T follicular helper cell (primary cell): ENCODE data around the gene CEPT1.

Source experiments
- DNase-seq: peaks from one replicate; pipeline ENCODE4 v3.0.0-alpha.2; 2020; ENCODE audit warnings: low read depth

Gene CEPT1

DNA sequence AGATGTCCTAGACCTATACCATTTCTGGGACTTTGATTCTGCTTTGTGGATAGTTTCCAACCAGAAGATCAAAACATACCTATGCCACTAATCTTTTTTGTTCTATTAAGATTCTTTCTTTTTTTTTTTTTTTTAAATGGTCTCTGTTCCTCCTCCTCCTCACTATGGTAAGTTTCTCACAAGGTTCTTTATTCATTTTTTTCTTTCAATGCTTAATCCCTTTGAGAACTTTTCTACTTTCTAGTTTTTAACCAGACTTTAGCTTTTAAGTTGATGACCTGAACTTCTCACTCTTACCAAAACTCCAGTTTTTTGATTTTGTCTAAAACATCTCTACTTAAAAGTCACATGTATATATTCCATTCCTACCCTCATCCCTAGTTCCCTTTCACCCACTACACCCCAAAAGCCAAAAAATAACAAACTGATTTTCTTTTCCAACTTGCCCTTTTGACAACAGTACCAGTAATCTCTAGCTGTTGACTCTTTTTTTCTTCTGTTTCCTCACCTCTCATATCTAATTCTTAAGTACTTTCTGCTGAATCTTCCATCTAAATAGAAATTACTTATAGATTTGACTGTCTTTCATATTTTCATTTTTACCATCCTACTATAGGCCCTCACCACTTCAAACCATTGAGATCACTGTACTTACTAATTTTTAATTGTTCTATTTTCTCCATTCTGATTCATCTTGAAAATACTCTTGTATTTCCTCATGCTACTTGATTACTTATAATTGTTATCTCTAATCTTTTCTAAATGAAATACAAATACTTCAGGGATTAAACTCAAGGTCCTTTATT lies 6.1 kb downstream of the CEPT1 start:
- no peak for DNase-seq

GRCh38 chr1:111147948-111148347 lies 7.9 kb downstream of the CEPT1 start:
- no peak for DNase-seq

- no peak for DNase-seq
Observed at GRCh38 chr1:111148376-111148881, 8.4 kb downstream of the CEPT1 start.

- no peak for DNase-seq
Observed at GRCh38 chr1:111151838-111152237, 11.8 kb downstream of the CEPT1 start.

DNA sequence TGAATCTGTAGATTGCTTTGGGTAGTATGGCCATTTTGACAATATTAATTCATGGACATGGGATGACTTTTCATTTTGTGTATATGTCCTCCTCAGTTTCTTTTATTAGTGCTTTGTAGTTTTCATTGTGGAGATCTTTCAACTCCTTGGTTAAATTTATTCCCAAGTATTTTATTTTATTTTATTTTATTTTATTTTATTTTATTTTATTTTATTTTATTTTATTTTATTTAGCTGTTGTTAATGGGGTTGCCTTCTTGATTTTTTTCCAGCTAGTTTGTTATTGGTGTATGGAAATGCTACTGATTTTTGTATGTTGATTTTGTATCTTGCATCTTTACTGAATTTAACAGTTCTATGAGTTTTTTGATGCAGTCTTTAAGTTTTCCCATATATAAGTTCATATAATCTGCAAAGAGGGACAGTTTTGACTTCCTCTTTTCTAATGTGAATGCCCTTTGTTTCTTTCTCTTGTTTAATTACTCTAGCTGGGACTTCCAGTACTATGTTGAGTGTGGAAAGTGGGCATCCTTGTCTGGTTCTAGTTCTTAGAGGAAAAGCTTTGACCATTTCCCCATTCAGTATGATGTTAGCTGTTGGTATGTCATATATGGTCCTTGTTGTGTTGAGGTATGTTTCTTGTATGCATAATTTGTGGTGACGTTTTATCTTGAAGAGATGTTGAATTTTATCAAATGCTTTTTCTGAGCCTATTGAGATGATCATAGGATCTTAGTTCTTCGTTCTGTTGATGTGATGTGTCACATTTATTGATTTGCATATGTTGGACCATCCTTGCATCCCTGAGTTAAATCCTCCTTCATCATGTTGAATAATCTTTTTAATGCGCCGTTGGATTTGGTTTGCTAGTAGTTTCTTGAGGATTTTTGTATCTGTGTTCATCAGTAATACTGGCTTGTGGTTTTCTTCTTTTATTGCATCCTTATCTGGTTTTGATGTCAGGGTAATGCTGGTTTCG lies 14.3 kb downstream of the CEPT1 start:
- DNase-seq: no peak

DNA sequence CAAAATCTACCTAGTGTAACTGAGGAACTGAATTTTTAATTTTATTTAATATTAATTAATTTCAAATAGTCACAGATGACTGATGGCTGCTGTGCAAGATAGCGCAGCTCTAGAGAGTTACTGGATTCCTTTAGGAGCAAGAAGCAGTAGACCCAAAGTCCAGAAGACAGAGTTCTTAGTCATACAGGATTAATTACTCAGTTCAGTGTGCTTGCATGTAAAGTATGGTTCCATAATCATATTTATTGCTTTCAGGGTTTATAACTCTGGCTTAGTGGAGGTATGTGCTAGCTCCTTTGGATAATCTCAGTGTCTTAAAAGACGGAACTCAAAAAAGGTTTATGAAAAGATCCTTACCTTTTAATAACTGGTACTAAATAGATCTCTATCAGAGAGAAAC lies 17.4 kb downstream of the CEPT1 start:
- no peak for DNase-seq

DNA sequence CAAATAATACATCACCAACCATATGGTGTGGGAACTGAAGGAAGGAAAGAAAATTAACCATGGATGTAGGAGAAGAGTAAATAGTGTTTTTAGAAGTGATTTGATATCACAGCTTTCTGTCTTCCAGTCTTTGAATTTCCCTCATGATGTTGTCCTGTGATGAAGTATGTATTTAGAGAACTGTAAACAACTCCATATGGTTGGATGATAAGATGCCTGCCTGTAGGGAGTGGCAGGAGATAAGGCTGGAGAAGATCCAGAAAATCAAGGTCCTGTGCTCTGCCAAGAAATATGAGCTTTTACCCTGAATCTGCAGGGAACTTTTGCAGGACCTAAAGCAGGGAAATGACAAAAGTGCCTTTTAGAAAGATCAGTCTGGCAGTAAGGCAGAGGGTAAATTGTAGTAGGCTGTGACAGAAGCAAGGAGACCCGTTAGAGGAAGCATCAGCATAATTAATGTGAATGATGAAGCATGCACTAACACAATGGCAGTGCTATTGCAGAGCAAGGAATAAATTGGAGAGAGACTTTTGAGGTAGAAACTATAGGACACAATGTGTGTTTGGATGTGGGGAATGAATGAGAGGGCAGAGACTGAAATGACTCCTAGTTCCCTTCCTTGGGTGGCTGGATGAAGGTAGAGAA lies 21.9 kb downstream of the CEPT1 start:
- no peak for DNase-seq

DNA sequence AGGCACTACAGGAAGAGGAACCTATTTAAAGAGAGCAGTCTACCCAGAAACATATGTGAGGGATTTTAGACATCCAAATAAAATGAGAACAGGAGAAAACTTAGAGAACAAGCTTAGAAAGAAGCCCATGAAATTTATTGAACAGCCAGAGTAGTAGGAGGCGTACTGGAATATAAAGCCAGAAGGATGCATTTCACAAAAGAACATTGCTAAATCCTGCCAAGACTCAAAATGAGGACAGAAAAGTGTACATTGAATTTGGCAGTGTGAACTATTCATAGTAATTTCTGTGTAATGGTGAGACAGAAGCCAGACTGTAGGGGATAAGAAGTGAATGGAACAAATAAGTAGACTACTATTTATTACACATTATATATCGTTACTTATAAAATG lies 22.5 kb downstream of the CEPT1 start:
- DNase-seq: no peak

DNA sequence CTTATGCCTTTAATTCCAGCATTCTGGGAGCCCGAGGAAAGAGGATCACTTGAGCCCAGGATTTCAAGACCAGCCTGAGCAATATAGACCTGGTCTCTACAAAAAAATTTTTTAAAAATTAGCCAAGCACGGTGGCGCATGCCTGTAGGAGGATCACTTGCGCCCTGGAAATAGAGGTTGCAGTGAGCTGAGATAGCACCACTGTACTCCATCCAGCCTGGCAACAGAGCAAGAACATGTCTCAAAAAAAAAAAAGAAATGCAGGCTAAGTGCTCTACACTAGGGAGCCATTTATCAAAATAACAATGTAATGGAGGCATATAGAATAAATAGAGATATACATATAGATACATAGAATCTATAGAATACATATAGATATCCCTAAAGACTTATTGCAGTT lies 23.3 kb downstream of the CEPT1 start:
- DNase-seq: no peak

DNA sequence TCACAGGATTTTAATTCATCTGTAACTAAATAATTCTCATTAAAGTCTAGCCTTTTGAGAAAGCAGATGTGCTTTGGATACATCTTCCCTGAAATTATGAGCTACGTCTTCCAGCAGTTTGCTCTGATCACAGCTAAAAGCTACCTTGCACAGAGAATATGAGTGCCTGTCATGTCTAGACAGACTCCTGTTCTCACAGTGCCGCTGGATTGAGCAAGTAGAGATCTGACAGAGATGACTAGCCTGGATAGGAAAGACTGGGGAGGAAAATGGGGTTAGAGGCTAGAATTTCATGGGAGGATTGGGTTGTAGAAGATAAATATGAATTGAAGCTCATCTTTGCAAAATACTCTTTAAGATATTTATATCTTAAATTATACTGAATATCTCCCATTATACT lies 24.1 kb downstream of the CEPT1 start:
- DNase-seq: no peak

- no peak for DNase-seq
Observed at GRCh38 chr1:111172463-111172862, 32.4 kb downstream of the CEPT1 start.

GRCh38 chr1:111174070-111174469 lies 34.0 kb downstream of the CEPT1 start:
- DNase-seq: no peak

DNA sequence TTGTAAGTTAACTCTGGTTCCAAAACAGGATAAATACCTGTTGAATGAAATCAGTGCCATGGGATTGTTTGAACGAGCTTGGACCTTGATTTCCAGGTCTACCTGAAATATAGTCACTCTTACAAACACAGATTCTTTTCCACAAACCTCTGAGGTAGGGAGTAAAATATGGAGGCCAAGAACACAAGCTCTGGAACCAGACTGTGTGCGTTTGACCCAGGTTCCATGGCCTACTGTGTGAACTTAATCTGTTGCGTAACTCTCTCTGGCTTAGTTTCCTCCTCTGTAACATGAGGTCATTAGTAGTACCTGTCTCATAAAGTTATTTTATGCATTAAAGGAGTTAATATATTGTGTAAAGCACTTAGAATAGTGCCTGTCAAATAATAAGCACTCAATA lies 35.3 kb downstream of the CEPT1 start:
- DNase-seq: no peak

- no peak for DNase-seq
Observed at GRCh38 chr1:111176678-111177077, 36.7 kb downstream of the CEPT1 start.

DNA sequence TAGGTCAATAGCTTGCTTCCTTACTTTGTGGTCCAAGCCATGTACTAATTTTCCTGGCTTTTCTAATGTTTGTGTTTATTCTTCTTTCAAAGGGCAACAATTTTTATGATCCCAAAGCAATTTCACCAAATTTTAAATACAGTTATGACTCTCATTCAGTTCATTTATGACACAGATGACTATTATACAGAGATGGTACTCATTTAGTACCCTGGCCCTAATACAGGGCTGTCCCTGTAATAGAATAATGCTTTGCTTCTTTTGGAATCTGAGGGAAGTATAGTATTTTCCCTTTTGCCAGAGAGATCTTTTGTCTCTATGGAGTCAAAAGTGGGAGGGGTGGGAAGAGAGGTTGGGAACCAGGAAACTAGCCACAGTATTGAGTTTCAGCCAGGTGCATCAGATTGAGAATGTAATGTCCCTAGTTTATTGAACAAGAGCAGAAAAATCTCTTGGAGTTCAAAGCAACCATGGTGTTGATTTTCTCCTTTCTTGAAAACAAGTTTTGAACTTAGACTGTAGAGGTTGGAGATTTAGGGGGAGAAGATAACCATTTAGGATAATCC lies 40.0 kb downstream of the CEPT1 start:
- DNase-seq: no peak

DNA sequence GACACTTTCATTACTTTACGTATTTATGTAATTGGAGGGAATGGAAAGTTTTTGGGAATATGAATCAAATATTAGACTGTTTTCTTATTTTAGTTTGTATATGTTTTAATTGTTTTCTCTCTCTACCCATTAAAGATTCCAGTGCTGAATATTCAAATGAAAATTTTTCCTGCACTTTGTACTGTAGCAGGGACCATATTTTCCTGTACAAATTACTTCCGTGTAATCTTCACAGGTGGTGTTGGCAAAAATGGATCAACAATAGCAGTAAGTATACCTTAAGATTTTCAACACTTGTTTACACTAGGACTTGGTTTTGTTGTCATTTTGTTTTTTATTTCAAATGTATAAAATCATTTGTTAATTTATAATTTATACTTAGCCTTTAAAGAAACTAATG lies 42.0 kb downstream of the CEPT1 start:
- DNase-seq: no peak

DNA sequence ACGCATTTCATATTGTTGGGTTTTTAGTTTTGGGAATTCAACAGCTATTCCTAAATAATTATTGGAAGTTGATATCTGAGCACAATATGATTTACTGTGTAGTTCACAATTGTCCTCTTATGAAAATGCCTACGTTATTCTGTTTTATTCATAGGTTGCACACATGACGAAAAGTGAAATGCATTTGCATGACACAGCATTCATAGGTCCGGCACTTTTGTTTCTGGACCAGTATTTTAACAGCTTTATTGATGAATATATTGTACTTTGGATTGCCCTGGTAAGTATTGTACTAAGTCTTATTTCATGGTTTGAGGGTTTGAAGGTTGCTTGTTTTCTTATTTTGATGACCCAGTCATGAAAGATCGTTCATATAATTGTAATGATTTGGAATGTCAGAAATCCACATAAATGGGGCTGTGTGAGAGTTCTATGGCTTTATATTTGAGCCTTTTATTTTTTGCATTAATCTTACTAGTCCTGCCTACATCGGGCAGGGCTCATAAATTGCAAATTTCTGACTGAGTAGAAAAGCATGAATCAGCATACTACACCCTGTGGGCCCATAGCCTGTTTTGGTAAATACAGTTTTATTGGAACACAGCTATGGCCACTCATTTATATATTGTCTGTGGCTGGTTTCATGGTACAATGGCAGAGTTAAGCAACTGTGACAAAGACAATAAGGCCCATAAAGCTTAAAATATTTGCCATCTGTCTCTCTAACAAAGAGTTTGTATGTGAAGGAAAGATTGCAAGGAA lies 43.5 kb downstream of the CEPT1 start:
- no peak for DNase-seq

- DNase-seq: no peak
Observed at GRCh38 chr1:111184663-111185062, 44.6 kb downstream of the CEPT1 start.

DNA sequence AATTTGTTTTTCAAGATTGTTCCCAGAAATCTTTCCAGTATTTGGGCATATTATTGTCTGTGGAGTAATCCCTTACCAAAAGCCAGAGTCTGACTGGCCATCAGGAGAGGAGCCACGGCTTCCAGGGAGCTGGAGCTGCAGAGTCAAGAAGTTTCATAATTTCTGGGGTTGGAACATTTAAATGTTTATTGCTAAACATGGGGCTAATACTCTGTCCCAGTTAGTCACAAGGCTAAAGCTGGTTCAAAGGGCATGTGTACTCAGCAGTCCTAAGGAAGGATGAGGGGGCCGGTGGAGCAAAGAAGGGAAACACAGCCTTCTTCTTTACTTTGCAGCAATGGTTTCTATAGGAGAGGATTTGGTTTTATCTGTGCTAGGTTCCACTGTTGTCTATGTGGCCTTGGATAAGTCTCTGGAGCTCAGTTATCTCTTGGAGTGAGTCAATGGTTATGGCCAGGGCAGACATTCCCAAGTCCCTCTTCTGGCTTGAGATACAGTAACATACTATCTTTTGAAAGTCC lies 51.0 kb downstream of the CEPT1 start:
- DNase-seq: no peak

DNA sequence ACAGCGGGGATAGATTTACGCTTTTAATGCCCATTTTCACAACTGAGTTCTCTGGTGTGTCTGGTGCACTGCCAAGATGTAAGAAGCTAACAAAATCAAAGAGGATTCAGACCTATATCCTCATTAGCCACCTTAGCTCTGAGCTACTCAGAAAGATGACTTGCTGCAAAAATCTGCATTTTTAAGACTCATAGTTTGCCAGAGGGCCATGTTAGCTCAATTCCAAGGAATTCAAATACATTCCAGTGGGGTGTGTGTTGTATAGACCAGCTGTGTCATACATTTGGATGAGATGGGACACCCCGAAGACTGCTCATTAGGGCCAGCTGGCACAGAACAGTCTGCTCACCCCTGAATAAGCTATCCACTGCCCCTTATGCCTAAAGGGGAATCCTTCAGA lies 51.5 kb downstream of the CEPT1 start:
- DNase-seq: no peak

GRCh38 chr1:111192074-111192473 lies 52.1 kb downstream of the CEPT1 start:
- no peak for DNase-seq
